AG04450 (cell line): ENCODE measurements around the gene ITGB3. TPM values are rescaled to one million over a fixed set of nuclear protein-coding genes. Genes with fewer than 3 reads are reported as not detected.

ENCODE experiments used
- CTCF ChIA-PET: fragments of 300-600, 350-600 bp; formaldehyde crosslinking; extraction: SDS; loops from one replicate; lab custom pipeline; 2022; ENCODE audit warnings: antibody characterized with exemption, inconsistent platforms; lab: Charles Lee
- POLR2A ChIA-PET: fragments of 350-600 bp; formaldehyde crosslinking; extraction: SDS; loops from one replicate; lab custom pipeline; 2021; ENCODE audit warnings: antibody characterized with exemption, inconsistent platforms; lab: Yijun Ruan, JAX
- DNase-seq: peaks from one replicate; pipeline ENCODE4 v3.0.0-alpha.2; 2011; ENCODE audit warnings: low read depth, low spot score
- H3K27ac ChIP-seq: one replicate; pipeline ENCODE4 v1.5.1; 2012; ENCODE audit warnings: low read depth, low read length, control low read depth
- H3K27me3 ChIP-seq: one replicate; pipeline ENCODE4 v1.6.0; 2012; ENCODE audit warnings: low read length; ENCODE audit not compliant: control insufficient read depth, insufficient read depth
- H3K4me3 ChIP-seq: 2 replicates; pipeline ENCODE4 v1.5.1; 2011; ENCODE audit warnings: mild to moderate bottlenecking, low read depth, low read length, control low read depth
- H3K9me3 ChIP-seq: 2 replicates; pipeline ENCODE4 v1.5.1; 2012; ENCODE audit warnings: low read length; ENCODE audit not compliant: control insufficient read depth, insufficient read depth
- CTCF ChIP-seq: IDR thresholded peaks from 2 replicates; pipeline ENCODE4 v1.5.1; 2011; ENCODE audit warnings: low read depth, low read length, control low read depth, inconsistent platforms
- polyA plus RNA-seq: library from polyadenylated mRNA; depleted of rRNA; stranded (reverse); fragments of >200 nt; gene quantifications from 2 replicates; pipeline ENCODE4 v1.2.3, GENCODE V29; 2011

ITGB3 gene
- polyA plus RNA-seq, 1 experiment = 26.2 TPM

GRCh38 chr17:47231334-47231733 is 22.3 kb upstream of the ITGB3 start:
- ChIA-PET CTCF (no interaction called here), POLR2A (interaction anchor here (1.4 kb wide), 1 partner anchor 48 kb away, joined by 3 read pairs; no protein-coding TSS in a partner anchor)
- Histone ChIP-seq H3K27me3 (no peaks in the 10 kb centered on the region), H3K27ac (no peak overlapping the region), H3K4me3 (no peak overlapping the region), H3K9me3 (peaks cover 1% of the 10 kb centered on the region)
- no peak for TF ChIP-seq CTCF
- DNase-seq = no peak

GRCh38 chr17:47231866-47232265 is 21.8 kb upstream of the ITGB3 start:
- Histone ChIP-seq H3K27ac (no peak overlapping the region), H3K9me3 (peaks cover 6% of the 10 kb centered on the region), H3K27me3 (no peaks in the 10 kb centered on the region), H3K4me3 (no peak overlapping the region)
- CTCF ChIA-PET = no interaction called here
- DNase-seq = no peak
- no peak for TF ChIP-seq CTCF
- POLR2A ChIA-PET = no interaction called here

- H3K4me3 ChIP-seq = no peak overlapping the region
- CTCF ChIA-PET = interaction anchor here (1.0 kb wide), 1 partner anchor 83 kb away, joined by 7 read pairs; no protein-coding TSS in a partner anchor
- H3K27ac ChIP-seq = no peak overlapping the region
- no peaks in the 10 kb centered on the region for H3K27me3 ChIP-seq
- H3K9me3 ChIP-seq = peaks cover 12% of the 10 kb centered on the region
- POLR2A ChIA-PET = interaction anchor here (0.7 kb wide), 1 partner anchor 677 kb away, joined by 8 read pairs; no protein-coding TSS in a partner anchor
- no peak for DNase-seq
- no peak for TF ChIP-seq CTCF
Measured at GRCh38 chr17:47232465-47232864, 21.2 kb upstream of the ITGB3 start.

GRCh38 chr17:47235506-47235905 is 18.1 kb upstream of the ITGB3 start:
- TF ChIP-seq CTCF = no peak
- Histone ChIP-seq H3K4me3 (no peak overlapping the region), H3K27ac (no peak overlapping the region), H3K27me3 (no peaks in the 10 kb centered on the region), H3K9me3 (peaks cover 24% of the 10 kb centered on the region)
- POLR2A ChIA-PET = interaction anchor here (0.6 kb wide), 1 partner anchor 123 kb away, joined by 4 read pairs; no protein-coding TSS in a partner anchor
- no peak for DNase-seq
- CTCF ChIA-PET = no interaction called here

- Histone ChIP-seq H3K27ac (no peak overlapping the region), H3K4me3 (no peak overlapping the region), H3K27me3 (no peaks in the 10 kb centered on the region), H3K9me3 (peaks cover 24% of the 10 kb centered on the region)
- TF ChIP-seq CTCF = no peak
- ChIA-PET POLR2A (interaction anchor here (0.6 kb wide), 1 partner anchor 123 kb away, joined by 4 read pairs; no protein-coding TSS in a partner anchor), CTCF (no interaction called here)
- no peak for DNase-seq
Measured at GRCh38 chr17:47235923-47236322, 17.7 kb upstream of the ITGB3 start.
